Measurements from ENCODE around the gene KLF16.

KLF16 gene

GRCh38 chr19:1804858-1805257 lies 58.5 kb downstream of the KLF16 start:
- no peaks in the 10 kb centered on the region for H3K4me1 ChIP-seq (ENCODE audit: insufficient read depth, low read length)

More at GRCh38 chr19:1804858-1805257, 58.5 kb downstream of the KLF16 start:
- no peak overlapping the region for H3K4me3 ChIP-seq (ENCODE audit: low read length)
- no peaks in the 10 kb centered on the region for H3K9me3 ChIP-seq (ENCODE audit: insufficient read depth, low read depth, low read length)
- no peaks in the 10 kb centered on the region for H3K36me3 ChIP-seq (ENCODE audit: insufficient read depth, low read depth, low read length)
- H3K27me3 ChIP-seq (ENCODE audit: insufficient read depth, low read length) = no peaks in the 10 kb centered on the region
- H3K27ac ChIP-seq (ENCODE audit: low read length) = no peak overlapping the region
- H3K9ac ChIP-seq (ENCODE audit: low read depth, low read length) = no peak overlapping the region

Measured in iPS-20b (cell line).